Activated T-helper 9 cell treated with anti-CD3 and anti-CD28 coated beads, Interleukin-2, amount 50 U/mL, for 16 hours (primary cell): ENCODE measurements around the gene HYCC1.
A peak's percentile ranks its signal among the peaks of the same experiment; 100 is the strongest.
"Not testable (repeated sequence)": the region's sequence is repeated elsewhere in the genome, so short reads cannot be mapped to it uniquely, and the experiment has no call there.

Source experiments
- DNase-seq: peaks from one replicate; pipeline ENCODE4 v3.0.0-alpha.2; 2020; ENCODE audit warnings: low read depth

HYCC1 gene

GRCh38 chr7:23013715-23014649 lies at the start of gene HYCC1:
Gene HYCC1 (minus strand): TSS chr7:23014130. CDS start chr7:22991111, 23,019 bp downstream.
- DNase-seq: peak; percentile 98

- no peak for DNase-seq
Measured at GRCh38 chr7:23062452-23062851, 48.5 kb upstream of the HYCC1 start.

GRCh38 chr7:23061327-23061726 lies 47.4 kb upstream of the HYCC1 start:
- no peak for DNase-seq

GRCh38 chr7:23058408-23059096 lies 44.6 kb upstream of the HYCC1 start:
- no peak for DNase-seq

- peak; percentile 9 for DNase-seq
Measured at GRCh38 chr7:23055582-23056178, 41.8 kb upstream of the HYCC1 start.

- DNase-seq: not testable (repeated sequence)
Measured at GRCh38 chr7:23051124-23051485, 37.2 kb upstream of the HYCC1 start.

GRCh38 chr7:23046336-23046735 lies 32.4 kb upstream of the HYCC1 start:
- not testable (repeated sequence) for DNase-seq

- not testable (repeated sequence) for DNase-seq
Measured at GRCh38 chr7:23045086-23045485, 31.2 kb upstream of the HYCC1 start.

GRCh38 chr7:23044581-23044980 lies 30.7 kb upstream of the HYCC1 start:
- DNase-seq: no peak

- no peak for DNase-seq
Measured at GRCh38 chr7:23043441-23043840, 29.5 kb upstream of the HYCC1 start.

- DNase-seq: not testable (repeated sequence)
Measured at GRCh38 chr7:23039674-23040073, 25.7 kb upstream of the HYCC1 start.

- DNase-seq: not testable (repeated sequence)
Measured at GRCh38 chr7:23035542-23036371, 21.8 kb upstream of the HYCC1 start.

GRCh38 chr7:23027261-23027660 lies 13.3 kb upstream of the HYCC1 start:
- DNase-seq: no peak

GRCh38 chr7:23026164-23026563 lies 12.2 kb upstream of the HYCC1 start:
- DNase-seq: no peak

- DNase-seq: no peak
Measured at GRCh38 chr7:23024454-23024853, 10.5 kb upstream of the HYCC1 start.

GRCh38 chr7:23022851-23023250 lies 8.9 kb upstream of the HYCC1 start:
- DNase-seq: no peak

- DNase-seq: no peak
Measured at GRCh38 chr7:23022258-23022769, 8.4 kb upstream of the HYCC1 start.

GRCh38 chr7:23021596-23021995 lies 7.7 kb upstream of the HYCC1 start:
- DNase-seq: no peak

GRCh38 chr7:23020742-23021401 lies 6.9 kb upstream of the HYCC1 start:
- no peak for DNase-seq

GRCh38 chr7:23018750-23019149 lies 4.8 kb upstream of the HYCC1 start:
- no peak for DNase-seq

- DNase-seq: no peak
Measured at GRCh38 chr7:23017309-23017708, 3.4 kb upstream of the HYCC1 start.
